Heart left ventricle (tissue), 16 donors: ENCODE results near the gene CCDC63. TPM values are rescaled to one million over a fixed set of nuclear protein-coding genes. Genes with fewer than 3 reads are reported as not detected.
A peak's percentile ranks its signal among the peaks of the same experiment; 100 is the strongest.

Experiments used
- ATAC-seq, 4 donors: fragments of 200-7000 bp; cut with Tn5 transposase; one replicate each; pipeline ENCODE4 v1.9.1; 2020 to 2022; ENCODE audit warnings: moderate library complexity in 4 of 4, mild to moderate bottlenecking in 3 of 4, moderate number of reproducible peaks in 1 of 4
- DNase-seq, 5 donors: peaks; one replicate each; pipeline ENCODE4 v3.0.0-alpha.2; 2020
- H3K27ac ChIP-seq, 12 donors: fragments of 200-600 bp; sonication (generic) in 4 of 12; one replicate each; pipeline versions ENCODE4 v1.5.0 to v1.8.0; 2016 to 2022; ENCODE audit warnings: mild to moderate bottlenecking in 2 of 12
- H3K27me3 ChIP-seq, 9 donors: fragments of 200-600 bp; sonication (generic) in 2 of 9; one replicate each; pipeline versions ENCODE4 v1.5.1 to v1.8.0; 2016 to 2022; ENCODE audit warnings: mild to moderate bottlenecking in 3 of 9
- H3K36me3 ChIP-seq, 9 donors: fragments of 200-600 bp; sonication (generic) in 2 of 9; one replicate each; pipeline versions ENCODE4 v1.5.0 to v1.8.0; 2018 to 2022; ENCODE audit warnings: mild to moderate bottlenecking in 2 of 9
- H3K4me1 ChIP-seq, 12 donors: fragments of 200-600 bp; sonication (generic) in 4 of 12; one replicate each; pipeline versions ENCODE4 v1.5.0 to v1.8.0; 2016 to 2022; ENCODE audit warnings: mild to moderate bottlenecking in 3 of 12
- H3K4me3 ChIP-seq, 12 donors: fragments of 200-600 bp; sonication (generic) in 4 of 12; one replicate each; pipeline versions ENCODE4 v1.5.0 to v1.8.0; 2017 to 2022; ENCODE audit warnings: mild to moderate bottlenecking in 9 of 12, moderate library complexity in 4 of 12
- H3K9me3 ChIP-seq, 12 donors: fragments of 200-600 bp; sonication (generic) in 4 of 12; one replicate each; pipeline versions ENCODE4 v1.5.0 to v1.8.0; 2016 to 2022; ENCODE audit warnings: mild to moderate bottlenecking in 1 of 12
- CTCF ChIP-seq, 12 donors: fragments of 200-600 bp; sonication (generic) in 4 of 12; IDR thresholded peaks; one replicate each; pipeline versions ENCODE4 v1.5.0 to v1.8.0; 2018 to 2022; ENCODE audit warnings: antibody characterized with exemption in 12 of 12, mild to moderate bottlenecking in 5 of 12
- POLR2A ChIP-seq, 2 donors: fragments of 450-650 bp; IDR thresholded peaks; one replicate each; pipeline ENCODE4 v1.6.1; 2017; ENCODE audit warnings: antibody characterized with exemption in 2 of 2, mild to moderate bottlenecking in 2 of 2, moderate library complexity in 2 of 2
- WGBS, 4 donors: extraction: QIAGEN DNeasy Blood & Tissue Kit in 2 of 4; methylation state at CpG; one replicate each; pipeline versions ENCODE4 v1.1.5 to v1.1.7; 2013 to 2018; 5-methylcytosine and 5-hydroxymethylcytosine counted together
- intact Hi-C, 10 donors: fragments of 100-400 bp; cut with DNase I; formaldehyde crosslinking; loops; one replicate each; pipeline versions ENCODE4 v1.11.1 to v1.14.2; 2022
- polyA plus RNA-seq, 2 donors: library from polyadenylated mRNA; stranded (reverse); fragments of 200-250 nt; gene quantifications; one replicate each; pipeline ENCODE4 v1.2.3, GENCODE V29; 2013
- total RNA-seq, 9 donors: library from RNA; depleted of rRNA in 2 of 9; stranded (reverse); fragments of >200 nt in 2 of 9; fragmentation: NEBNext Ultra II Directional in 3 of 9; extraction: Animal tissue kit (Norgen Biotek cat#: 25700) in 3 of 9; gene quantifications; one replicate each; pipeline versions ENCODE4 v1.1.0 to v1.2.4, GENCODE V29; 2016 to 2023
- donor health status: ischemic (EF 13 %, LVEDD 7.1; RV severe dilation, severe dysfunction).
- donor health status: healthy with polysubstance abuse.
- donor health status: DM: no; HTN: yes; CAD: no.
- donor health status: DM: no; HTN: no; CAD: no.
- donor health status: ischemic (EF 25% LVEDD 6.9; RV normal size, moderate dysfunction).
- donor health status: ischemic (EF 25% LVEDD 5.7; RV mildly dilated, moderate dysfunction).
- donor health status: healthy.
- donor health status: DM: yes; HTN: yes; CAD: no.
- donor health status: ischemic (EF 35%, LVEDD 5.7; RV mildly dilated, moderate dysfunction).
- donor health status: nonischemic (EF 11% LVEDD 7.7; RV severe dilation, severe dysfunction).
- donor health status: DM: yes; HTN: yes; CAD: no.
- donor health status: PGD.
- donor health status: ischemic (EF 29% LVEDD 5.4; RV normal size, mild dysfunction).
- donor health status: nonischemic (EF 23%, LVEDD 6.1; RV moderate dilation, normal function).

Gene CCDC63
- total and polyA plus RNA-seq, 11 donors = not detected

- Histone ChIP-seq H3K4me1 (peaks cover 0 to 31% (median 6%) of the 10 kb centered on the region in 12 donors), H3K27me3 (peaks cover 0 to 14% (median 4%) of the 10 kb centered on the region in 9 donors), H3K27ac (peak overlapping the region; percentile 7 to 95 (median 78)), H3K36me3 (no peaks in the 10 kb centered on the region), H3K9me3 (no peaks in the 10 kb centered on the region), H3K4me3 (peak overlapping the region in 7 of 12 donors; percentile 11 to 44 (median 21))
- DNase-seq = no peak
- TF ChIP-seq CTCF (IDR thresholded peaks at IDR 0.05) (peak in 7 of 12 donors; percentile 14 to 41 (median 28)), POLR2A (IDR thresholded peaks at IDR 0.05) (no peak)
- intact Hi-C loops = loop anchor here in 2 of 10 donors (10.0 kb wide), 2 partner anchors 63 to 243 kb away; no protein-coding TSS in a partner anchor
- ATAC-seq = no peak
- 22 to 31% (median 24%) methylated on average over 11 of the region's 11 CpGs for WGBS, 4 donors
Measured at GRCh38 chr12:110932046-110932445, 85.3 kb downstream of the CCDC63 start.

- no peak for TF ChIP-seq POLR2A (IDR thresholded peaks at IDR 0.05)
- TF ChIP-seq CTCF (IDR thresholded peaks at IDR 0.05) = no peak
- peaks cover 0 to 18% (median 6%) of the 10 kb centered on the region in 9 donors for H3K27me3 ChIP-seq
- H3K9me3 ChIP-seq = no peaks in the 10 kb centered on the region
- no peaks in the 10 kb centered on the region for H3K36me3 ChIP-seq
- intact Hi-C loops = loop anchor here in 2 of 10 donors (10.0 kb wide), 2 partner anchors 61 to 241 kb away; no protein-coding TSS in a partner anchor
- DNase-seq = no peak
- H3K27ac ChIP-seq = peak overlapping the region in 7 of 12 donors; percentile 55 to 88 (median 81)
- H3K4me1 ChIP-seq = peaks cover 0 to 24% (median 7%) of the 10 kb centered on the region in 12 donors
- no peak for ATAC-seq
- no peak overlapping the region for H3K4me3 ChIP-seq
- WGBS, 4 donors = 78 to 86% (median 83%) methylated on average over 16 of the region's 16 CpGs
Measured at GRCh38 chr12:110933326-110933974, 86.7 kb downstream of the CCDC63 start.

GRCh38 chr12:110934093-110934852 is 87.5 kb downstream of the CCDC63 start:
- H3K27me3 ChIP-seq = peaks cover 0 to 18% (median 6%) of the 10 kb centered on the region in 9 donors
- no peaks in the 10 kb centered on the region for H3K9me3 ChIP-seq
- intact Hi-C loops = loop anchor here in 2 of 10 donors (10.0 kb wide), 2 partner anchors 61 to 241 kb away; no protein-coding TSS in a partner anchor
- no peaks in the 10 kb centered on the region for H3K36me3 ChIP-seq
- peaks cover 0 to 23% (median 7%) of the 10 kb centered on the region in 12 donors for H3K4me1 ChIP-seq
- ATAC-seq (peak in 2 of 4 donors; percentile 15 to 17), DNase-seq (peak in 2 of 5 donors; percentile 31 to 47)
- H3K27ac ChIP-seq = peak overlapping the region in 9 of 12 donors; percentile 38 to 88 (median 63)
- H3K4me3 ChIP-seq = no peak overlapping the region
- TF ChIP-seq CTCF (IDR thresholded peaks at IDR 0.05) (no peak), POLR2A (IDR thresholded peaks at IDR 0.05) (no peak)
- WGBS, 4 donors = 44 to 66% (median 52%) methylated on average over 3 of the region's 3 CpGs

- 95 to 98% (median 97%) methylated on average over 4 of the region's 4 CpGs for WGBS, 4 donors
- peaks cover 0 to 15% (median 4%) of the 10 kb centered on the region in 9 donors for H3K27me3 ChIP-seq
- H3K27ac ChIP-seq = peak overlapping the region in 5 of 12 donors; percentile 23 to 71 (median 49)
- intact Hi-C loops = loop anchor here in 9 of 10 donors (5.0 to 10.0 kb wide), 6 partner anchors 57 to 377 kb away; no protein-coding TSS in a partner anchor
- H3K4me3 ChIP-seq = no peak overlapping the region
- DNase-seq = no peak
- TF ChIP-seq POLR2A (IDR thresholded peaks at IDR 0.05) (no peak), CTCF (IDR thresholded peaks at IDR 0.05) (no peak)
- H3K4me1 ChIP-seq = peaks cover 0 to 20% (median 7%) of the 10 kb centered on the region in 12 donors
- no peaks in the 10 kb centered on the region for H3K9me3 ChIP-seq
- no peak for ATAC-seq
- H3K36me3 ChIP-seq = no peaks in the 10 kb centered on the region
Measured at GRCh38 chr12:110935588-110935987, 88.8 kb downstream of the CCDC63 start.
